ENCODE data around the gene IMPA2. TPM values are rescaled to one million over a fixed set of nuclear protein-coding genes. Genes with fewer than 3 reads are reported as not detected.

IMPA2 gene
- total and polyA plus RNA-seq, 2 of the 8 experiments (the other 6 are each of a cell fraction or from before 2014, with no cell fraction given): 102 to 140 TPM

DNA sequence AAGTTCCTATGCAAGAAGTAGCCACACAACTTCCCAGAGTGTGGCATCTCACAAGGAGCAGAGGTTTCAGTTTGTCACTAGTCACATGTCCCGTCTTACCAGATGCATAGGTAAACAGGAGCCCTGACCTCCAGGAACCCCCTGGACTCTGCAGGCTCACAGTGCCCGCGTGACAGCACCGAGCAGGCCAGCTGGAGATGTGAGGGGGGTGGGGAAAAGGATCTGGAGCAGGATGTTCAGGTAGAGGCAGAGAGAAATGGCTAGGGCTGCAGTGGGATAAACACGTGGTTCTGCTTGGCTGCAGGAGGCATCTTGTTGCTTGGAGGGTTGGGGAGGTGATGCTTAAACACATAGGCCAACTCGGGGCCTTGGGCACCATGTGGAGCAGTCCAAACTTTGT is 54.2 kb downstream of the IMPA2 start (continued):
- TF ChIP-seq TAF1 (IDR thresholded peaks at IDR 0.05; ENCODE audit: low read depth, low read length) (no peak), BACH1 (IDR thresholded peaks at IDR 0.05; ENCODE audit: low read length) (no peak)

Data from H1 (cell line).